Activated CD4-positive, alpha-beta T cell treated with anti-CD3 and anti-CD28 coated beads for 36 hours (primary cell): Measurements from ENCODE around the gene MRTFB. TPM values are rescaled to one million over a fixed set of nuclear protein-coding genes. Genes with fewer than 3 reads are reported as not detected.

Experiments used
- ATAC-seq: fragments of 200-7000 bp; cut with Tn5 transposase; one replicate; pipeline ENCODE4 v1.10.0; 2021; ENCODE audit warnings: mild to moderate bottlenecking, moderate library complexity
- CTCF ChIA-PET: fragments of 350-600 bp; sonication (Branson Sonifier 250); formaldehyde crosslinking; loops from one replicate; lab custom pipeline; 2021; ENCODE audit warnings: antibody characterized with exemption; lab: Charles Lee
- POLR2A ChIA-PET: fragments of 350-600 bp; sonication (Branson Sonifier 250); formaldehyde crosslinking; loops from one replicate; lab custom pipeline; 2021; ENCODE audit warnings: antibody characterized with exemption, inconsistent platforms; lab: Charles Lee
- DNase-seq: peaks from one replicate; pipeline ENCODE4 v3.0.0-alpha.2; 2020
- H3K27ac Mint-ChIP-seq: one replicate; pipeline ENCODE4 v1.8.0; 2021; ENCODE audit warnings: mixed read lengths
- H3K27me3 Mint-ChIP-seq: one replicate; pipeline ENCODE4 v1.8.0; 2021; ENCODE audit warnings: mixed read lengths
- H3K36me3 Mint-ChIP-seq: one replicate; pipeline ENCODE4 v1.8.0; 2021; ENCODE audit warnings: low read depth, mixed read lengths
- H3K4me1 Mint-ChIP-seq: one replicate; pipeline ENCODE4 v1.8.0; 2021; ENCODE audit warnings: mixed read lengths
- H3K4me3 Mint-ChIP-seq: one replicate; pipeline ENCODE4 v1.8.0; 2021; ENCODE audit warnings: mild to moderate bottlenecking, moderate library complexity, mixed read lengths
- H3K9me3 Mint-ChIP-seq: one replicate; pipeline ENCODE4 v1.8.0; 2021; ENCODE audit warnings: low read depth, mixed read lengths
- intact Hi-C, 2 experiments: fragments of 100-400 bp; cut with DNase I in 1 of 2; cut with micrococcal nuclease in 1 of 2; formaldehyde crosslinking; loops; one replicate each; pipeline versions ENCODE4 v1.14.2 to v1.15.1; 2022 to 2024; cut with DNase I, micrococcal nuclease
- total RNA-seq, 2 experiments: library from RNA; stranded (reverse); gene quantifications; one replicate each; pipeline ENCODE4 v1.2.3, GENCODE V29; 2021

The MRTFB gene
- total RNA-seq, 2 experiments from 2014 or later = 9.6 to 16.9 TPM

DNA sequence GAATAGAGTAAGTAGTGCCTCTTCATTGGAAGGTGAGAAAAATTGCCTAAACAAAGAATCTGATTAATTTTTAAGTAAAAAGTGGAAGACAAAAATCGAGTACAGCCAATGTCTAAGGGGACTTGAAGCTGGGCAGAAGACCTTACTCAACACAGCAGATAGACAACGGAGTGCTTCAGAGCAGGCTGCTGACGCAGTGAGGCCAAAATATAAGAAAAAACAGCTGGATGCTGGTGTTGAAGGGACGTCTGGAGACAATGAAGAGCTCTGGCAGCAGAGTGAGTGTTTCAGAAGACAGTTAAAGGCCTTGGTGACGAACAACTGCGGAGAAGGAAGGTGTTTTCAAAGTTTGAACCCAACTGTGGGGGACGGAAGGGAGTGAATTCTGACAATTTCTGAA lies 169.8 kb downstream of the MRTFB start:
- no peak overlapping the region for H3K27ac Mint-ChIP-seq
- no peak for DNase-seq
- CTCF ChIA-PET = interaction anchor here (0.7 to 1.3 kb wide), 2 partner anchors 9 to 225 kb away, joined by 3 to 4 read pairs; no protein-coding TSS in a partner anchor
- no peaks in the 10 kb centered on the region for H3K27me3 Mint-ChIP-seq
- POLR2A ChIA-PET = no interaction called here
- H3K9me3 Mint-ChIP-seq = no peaks in the 10 kb centered on the region
- H3K36me3 Mint-ChIP-seq = peaks cover 5% of the 10 kb centered on the region
- H3K4me3 Mint-ChIP-seq = no peak overlapping the region
- ATAC-seq = no peak
- intact Hi-C loops = loop anchor here in 1 of 2 experiments (10.0 kb wide), 1 partner anchor 316 kb away; the partner anchor contains the start of gene ERCC4
- peaks cover 9% of the 10 kb centered on the region for H3K4me1 Mint-ChIP-seq

DNA sequence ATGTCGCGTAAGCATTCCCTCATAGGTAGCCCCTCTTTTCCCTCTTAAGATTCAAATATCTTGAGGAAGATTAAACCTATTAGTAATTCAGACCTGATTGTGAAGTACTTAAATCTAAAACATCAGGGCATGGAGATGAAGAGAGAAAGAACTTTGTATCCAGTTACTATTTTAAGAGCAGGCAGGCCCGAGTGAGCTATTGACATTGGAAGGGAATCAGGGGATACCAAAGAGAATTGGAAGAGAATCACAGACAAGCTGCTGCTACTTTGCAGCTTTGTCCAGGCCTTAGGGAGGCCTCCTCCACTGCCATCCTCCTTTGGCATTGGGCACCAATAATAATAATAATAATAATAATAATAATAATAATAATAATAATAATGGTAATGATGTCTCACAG lies 170.5 kb downstream of the MRTFB start:
- H3K9me3 Mint-ChIP-seq = no peaks in the 10 kb centered on the region
- no peaks in the 10 kb centered on the region for H3K27me3 Mint-ChIP-seq
- no peak for DNase-seq
- H3K36me3 Mint-ChIP-seq = peaks cover 5% of the 10 kb centered on the region
- CTCF ChIA-PET = interaction anchor here (0.7 to 1.3 kb wide), 3 partner anchors 8 to 280 kb away, joined by 3 to 4 read pairs (median 3); no protein-coding TSS in a partner anchor
- ATAC-seq = no peak
- H3K4me3 Mint-ChIP-seq = no peak overlapping the region
- POLR2A ChIA-PET = no interaction called here
- H3K4me1 Mint-ChIP-seq = peaks cover 9% of the 10 kb centered on the region
- H3K27ac Mint-ChIP-seq = no peak overlapping the region
- intact Hi-C loops = loop anchor here in 1 of 2 experiments (10.0 kb wide), 1 partner anchor 317 kb away; the partner anchor contains the start of gene ERCC4

GRCh38 chr16:14242769-14243168 lies 171.7 kb downstream of the MRTFB start:
- ChIA-PET CTCF (no interaction called here), POLR2A (no interaction called here)
- Mint-ChIP-seq H3K9me3 (no peaks in the 10 kb centered on the region), H3K27ac (no peak overlapping the region), H3K4me3 (no peak overlapping the region), H3K27me3 (no peaks in the 10 kb centered on the region), H3K36me3 (peaks cover 5% of the 10 kb centered on the region), H3K4me1 (peaks cover 9% of the 10 kb centered on the region)
- intact Hi-C loops = loop anchor here in 1 of 2 experiments (10.0 kb wide), 1 partner anchor 318 kb away; the partner anchor contains the start of gene ERCC4
- ATAC-seq (no peak), DNase-seq (no peak)

GRCh38 chr16:14244196-14245010 lies 173.3 kb downstream of the MRTFB start:
- Mint-ChIP-seq H3K4me1 (peaks cover 9% of the 10 kb centered on the region), H3K27ac (peak overlapping the region; percentile 81), H3K4me3 (no peak overlapping the region), H3K27me3 (no peaks in the 10 kb centered on the region), H3K9me3 (no peaks in the 10 kb centered on the region), H3K36me3 (peaks cover 8% of the 10 kb centered on the region)
- DNase-seq = peak; percentile 8
- POLR2A ChIA-PET = no interaction called here
- CTCF ChIA-PET = interaction anchor here (0.6 to 1.4 kb wide), 2 partner anchors 321 to 1445 kb away, joined by 3 read pairs; no protein-coding TSS in a partner anchor
- peak; percentile 80 for ATAC-seq
- intact Hi-C loops = loop anchor here (1.0 to 10.0 kb wide), 3 partner anchors 173 to 358 kb away; partner anchors contain the start of genes ERCC4 (in 1 of the 2) and MRTFB (in 1 of the 2)

GRCh38 chr16:14248791-14249190 lies 177.7 kb downstream of the MRTFB start:
- no peak for DNase-seq
- H3K4me3 Mint-ChIP-seq = no peak overlapping the region
- H3K27ac Mint-ChIP-seq = no peak overlapping the region
- H3K27me3 Mint-ChIP-seq = no peaks in the 10 kb centered on the region
- ChIA-PET CTCF (interaction anchor here (0.7 to 2.6 kb wide), 6 partner anchors 9 to 325 kb away, joined by 3 to 16 read pairs (median 8); no protein-coding TSS in a partner anchor), POLR2A (no interaction called here)
- no peak for ATAC-seq
- intact Hi-C loops = loop anchor here (1.0 to 10.0 kb wide), 6 partner anchors 20 to 354 kb away; partner anchors contain the start of gene ERCC4 (in 1 of the 2)
- H3K4me1 Mint-ChIP-seq = peaks cover 9% of the 10 kb centered on the region
- H3K9me3 Mint-ChIP-seq = no peaks in the 10 kb centered on the region
- H3K36me3 Mint-ChIP-seq = peaks cover 27% of the 10 kb centered on the region

GRCh38 chr16:14249291-14250032 lies 178.3 kb downstream of the MRTFB start:
- Mint-ChIP-seq H3K36me3 (peaks cover 27% of the 10 kb centered on the region), H3K4me1 (peaks cover 4% of the 10 kb centered on the region), H3K27ac (peak overlapping the region; percentile 26), H3K4me3 (no peak overlapping the region), H3K9me3 (no peaks in the 10 kb centered on the region), H3K27me3 (no peaks in the 10 kb centered on the region)
- POLR2A ChIA-PET = no interaction called here
- no peak for ATAC-seq
- CTCF ChIA-PET = interaction anchor here (0.6 to 2.6 kb wide), 24 partner anchors 8 to 350 kb away, joined by 3 to 16 read pairs (median 3); no protein-coding TSS in a partner anchor
- peak; percentile 65 for DNase-seq
- intact Hi-C loops = loop anchor here (1.0 to 10.0 kb wide), 7 partner anchors 21 to 353 kb away; partner anchors contain the start of gene ERCC4 (in 1 of the 2)

DNA sequence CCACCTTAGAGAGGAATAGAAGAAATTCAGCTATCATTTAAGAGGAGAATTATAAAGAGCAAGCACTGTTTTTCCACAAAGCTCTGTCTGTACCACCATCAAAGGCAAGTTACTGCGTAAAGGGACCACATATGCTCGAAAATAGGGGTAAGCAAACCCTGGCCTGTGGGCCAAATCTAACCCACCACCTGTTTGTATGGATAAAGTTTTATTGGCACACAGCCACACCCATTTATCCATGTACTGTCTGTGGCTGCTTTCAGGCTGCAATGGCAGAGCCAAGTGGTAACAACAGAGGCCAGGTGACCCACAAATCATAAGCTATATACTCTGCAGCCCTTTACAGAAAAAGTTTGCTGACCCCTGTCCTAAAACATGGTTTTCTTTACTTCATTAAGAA lies 180.3 kb downstream of the MRTFB start:
- Mint-ChIP-seq H3K4me3 (no peak overlapping the region), H3K4me1 (no peaks in the 10 kb centered on the region), H3K27me3 (no peaks in the 10 kb centered on the region), H3K36me3 (peaks cover 29% of the 10 kb centered on the region), H3K27ac (no peak overlapping the region), H3K9me3 (no peaks in the 10 kb centered on the region)
- POLR2A ChIA-PET = no interaction called here
- DNase-seq = no peak
- intact Hi-C loops = loop anchor here in 1 of 2 experiments (5.0 kb wide), 1 partner anchor 314 kb away; no protein-coding TSS in a partner anchor
- CTCF ChIA-PET = interaction anchor here (0.6 to 2.6 kb wide), 5 partner anchors 27 to 348 kb away, joined by 3 to 8 read pairs (median 3); no protein-coding TSS in a partner anchor
- ATAC-seq = no peak

- no peaks in the 10 kb centered on the region for H3K4me1 Mint-ChIP-seq
- no peak for ATAC-seq
- POLR2A ChIA-PET = no interaction called here
- DNase-seq = no peak
- CTCF ChIA-PET = no interaction called here
- H3K4me3 Mint-ChIP-seq = no peak overlapping the region
- H3K27ac Mint-ChIP-seq = no peak overlapping the region
- intact Hi-C loops = loop anchor here in 1 of 2 experiments (5.0 kb wide), 1 partner anchor 316 kb away; no protein-coding TSS in a partner anchor
- no peaks in the 10 kb centered on the region for H3K9me3 Mint-ChIP-seq
- peaks cover 30% of the 10 kb centered on the region for H3K36me3 Mint-ChIP-seq
- no peaks in the 10 kb centered on the region for H3K27me3 Mint-ChIP-seq
Observed at GRCh38 chr16:14252860-14253259, 181.7 kb downstream of the MRTFB start.

DNA sequence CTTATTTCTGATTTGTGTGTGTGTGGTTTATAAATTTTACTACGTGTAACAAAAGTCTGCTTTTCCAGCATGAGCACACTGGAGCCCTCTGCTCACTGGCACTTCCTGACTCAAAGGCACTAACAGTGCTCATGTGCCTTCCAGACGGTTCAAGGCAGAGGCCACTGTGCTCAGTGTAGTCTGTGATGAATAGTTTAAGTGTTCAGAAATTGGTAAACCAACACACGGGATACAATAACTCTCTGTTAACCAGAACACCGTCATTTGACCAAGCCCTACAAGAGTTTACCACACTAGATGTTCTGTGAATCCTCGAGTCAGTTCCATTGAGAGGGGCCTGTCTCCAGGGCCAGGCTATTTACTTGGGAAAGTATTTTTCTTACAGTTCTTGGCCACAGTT lies 191.9 kb downstream of the MRTFB start:
- Mint-ChIP-seq H3K4me3 (no peak overlapping the region), H3K9me3 (no peaks in the 10 kb centered on the region), H3K27me3 (no peaks in the 10 kb centered on the region), H3K27ac (no peak overlapping the region), H3K36me3 (peaks cover 37% of the 10 kb centered on the region), H3K4me1 (no peaks in the 10 kb centered on the region)
- ChIA-PET CTCF (interaction anchor here (1.2 kb wide), 1 partner anchor 13 kb away, joined by 3 read pairs; no protein-coding TSS in a partner anchor), POLR2A (no interaction called here)
- DNase-seq (no peak), ATAC-seq (no peak)
- intact Hi-C loops = no loop called here

- Mint-ChIP-seq H3K27ac (no peak overlapping the region), H3K4me3 (no peak overlapping the region), H3K9me3 (no peaks in the 10 kb centered on the region), H3K36me3 (peaks cover 37% of the 10 kb centered on the region), H3K27me3 (no peaks in the 10 kb centered on the region), H3K4me1 (no peaks in the 10 kb centered on the region)
- intact Hi-C loops = no loop called here
- CTCF ChIA-PET = no interaction called here
- ATAC-seq (no peak), DNase-seq (no peak)
- POLR2A ChIA-PET = no interaction called here
Observed at GRCh38 chr16:14263769-14264168, 192.7 kb downstream of the MRTFB start.
